Spleen (tissue), 7 donors: ENCODE measurements around the gene CPA2.

Experiments used
- POLR2A ChIP-seq, 3 donors: fragments of 450-650 bp; IDR thresholded peaks; one replicate each; pipeline ENCODE4 v1.5.1; 2017; ENCODE audit warnings: antibody characterized with exemption in 3 of 3, mild to moderate bottlenecking in 1 of 3
- TF ChIP-seq, protein P1 (sequence below), 11 experiments: fragments of 200-600 bp in 7 of 11; fragments of 450-650 bp in 4 of 11; sonication (generic) in 4 of 11; IDR thresholded peaks in 8 of 11; conservative IDR thresholded peaks in 3 of 11; 1 replicate in 7 of 11; 2 replicates in 4 of 11; pipeline versions ENCODE4 v1.4.0 to v1.8.0; 2016 to 2021; ENCODE audit warnings: antibody characterized with exemption in 11 of 11, inconsistent platforms in 4 of 11, mild to moderate bottlenecking in 1 of 11
- donor health status: DM: no; HTN: no; CAD: no; lungs with moderate emphysema.
- donor health status: DM: no; HTN: no; CAD: no.
- donor health status: DM: no; HTN: no; CAD: no.

- TF ChIP-seq, protein P1, sequence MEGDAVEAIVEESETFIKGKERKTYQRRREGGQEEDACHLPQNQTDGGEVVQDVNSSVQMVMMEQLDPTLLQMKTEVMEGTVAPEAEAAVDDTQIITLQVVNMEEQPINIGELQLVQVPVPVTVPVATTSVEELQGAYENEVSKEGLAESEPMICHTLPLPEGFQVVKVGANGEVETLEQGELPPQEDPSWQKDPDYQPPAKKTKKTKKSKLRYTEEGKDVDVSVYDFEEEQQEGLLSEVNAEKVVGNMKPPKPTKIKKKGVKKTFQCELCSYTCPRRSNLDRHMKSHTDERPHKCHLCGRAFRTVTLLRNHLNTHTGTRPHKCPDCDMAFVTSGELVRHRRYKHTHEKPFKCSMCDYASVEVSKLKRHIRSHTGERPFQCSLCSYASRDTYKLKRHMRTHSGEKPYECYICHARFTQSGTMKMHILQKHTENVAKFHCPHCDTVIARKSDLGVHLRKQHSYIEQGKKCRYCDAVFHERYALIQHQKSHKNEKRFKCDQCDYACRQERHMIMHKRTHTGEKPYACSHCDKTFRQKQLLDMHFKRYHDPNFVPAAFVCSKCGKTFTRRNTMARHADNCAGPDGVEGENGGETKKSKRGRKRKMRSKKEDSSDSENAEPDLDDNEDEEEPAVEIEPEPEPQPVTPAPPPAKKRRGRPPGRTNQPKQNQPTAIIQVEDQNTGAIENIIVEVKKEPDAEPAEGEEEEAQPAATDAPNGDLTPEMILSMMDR (IDR thresholded peaks at IDR 0.05 in 8 of 11, conservative IDR thresholded peaks at IDR 0.05 in 3 of 11): no peak
- no peak for TF ChIP-seq POLR2A (IDR thresholded peaks at IDR 0.05)
Measured at GRCh38 chr7:130333832-130334231, 67.2 kb downstream of the CPA2 start.
